ENCODE data around the gene LEPR. TPM values are rescaled to one million over a fixed set of nuclear protein-coding genes. Genes with fewer than 3 reads are reported as not detected.

The LEPR gene
- total and polyA plus RNA-seq, 8 donors = 16.6 to 47.7 (median 34.8) TPM

GRCh38 chr1:65392497-65392896 lies 28.0 kb upstream of the LEPR start:
- Histone ChIP-seq H3K4me3 (no peak overlapping the region), H3K9me3 (no peaks in the 10 kb centered on the region), H3K27me3 (no peaks in the 10 kb centered on the region), H3K36me3 (no peaks in the 10 kb centered on the region), H3K4me1 (no peaks in the 10 kb centered on the region), H3K27ac (no peak overlapping the region)
- no peak for TF ChIP-seq CTCF (IDR thresholded peaks at IDR 0.05)
- intact Hi-C loops (cut with DNase I) = no loop called here
- DNase-seq = peak in 1 of 4 donors; percentile 48
- no peak for ATAC-seq

DNA sequence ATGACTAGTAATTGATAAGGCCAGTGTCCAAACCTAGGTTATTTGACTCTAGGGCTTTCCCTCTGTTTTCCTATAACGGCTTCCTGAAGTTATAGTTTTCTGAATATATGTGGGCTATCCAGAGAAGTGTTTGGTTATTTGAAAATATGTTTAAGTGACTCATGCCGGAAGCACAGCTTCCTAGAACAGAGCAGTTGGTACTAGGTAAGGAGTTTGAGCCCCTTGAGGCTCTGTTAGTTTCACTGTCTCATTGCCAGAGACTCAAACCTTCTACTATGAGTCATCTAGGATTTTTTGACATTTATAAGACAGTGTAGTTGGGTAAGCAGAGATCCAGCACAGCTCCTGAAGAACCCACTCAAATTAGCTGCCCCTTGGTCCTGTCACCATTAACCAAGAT lies 27.1 kb upstream of the LEPR start:
- Histone ChIP-seq H3K4me3 (no peak overlapping the region), H3K27ac (no peak overlapping the region), H3K4me1 (no peaks in the 10 kb centered on the region), H3K36me3 (no peaks in the 10 kb centered on the region), H3K27me3 (no peaks in the 10 kb centered on the region), H3K9me3 (no peaks in the 10 kb centered on the region)
- intact Hi-C loops (cut with DNase I) = no loop called here
- no peak for DNase-seq
- ATAC-seq = peak; percentile 26
- TF ChIP-seq CTCF (IDR thresholded peaks at IDR 0.05) = no peak

GRCh38 chr1:65393928-65394327 lies 26.5 kb upstream of the LEPR start:
- Histone ChIP-seq H3K4me3 (no peak overlapping the region), H3K27me3 (no peaks in the 10 kb centered on the region), H3K9me3 (no peaks in the 10 kb centered on the region), H3K4me1 (no peaks in the 10 kb centered on the region), H3K36me3 (no peaks in the 10 kb centered on the region), H3K27ac (no peak overlapping the region)
- TF ChIP-seq CTCF (IDR thresholded peaks at IDR 0.05) = no peak
- no peak for ATAC-seq
- no peak for DNase-seq
- intact Hi-C loops (cut with DNase I) = no loop called here

GRCh38 chr1:65395887-65396612 lies 24.4 kb upstream of the LEPR start:
- TF ChIP-seq CTCF (IDR thresholded peaks at IDR 0.05) = no peak
- peak; percentile 90 for ATAC-seq
- no peak overlapping the region for H3K4me3 ChIP-seq

DNA sequence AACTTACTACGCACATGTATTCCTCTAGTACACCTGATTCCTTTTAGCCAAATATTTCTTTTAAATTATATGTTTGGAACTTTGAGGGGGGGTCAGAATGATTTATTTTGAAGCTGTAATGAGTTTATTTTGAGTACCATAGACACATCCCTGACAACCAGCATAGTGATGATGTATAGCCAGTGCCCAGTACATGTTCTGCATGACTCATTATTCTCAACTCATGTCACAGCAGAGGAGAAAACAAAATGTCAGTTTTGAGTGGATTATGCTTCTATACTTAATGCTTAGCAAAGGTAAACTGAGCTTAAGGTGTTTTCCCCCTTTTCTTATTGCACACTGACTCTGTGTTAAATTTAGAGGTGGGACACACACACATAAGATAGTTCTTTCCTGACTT lies 22.4 kb upstream of the LEPR start:
- no peaks in the 10 kb centered on the region for H3K36me3 ChIP-seq
- no peak for TF ChIP-seq CTCF (IDR thresholded peaks at IDR 0.05)
- H3K4me3 ChIP-seq = no peak overlapping the region
- no peaks in the 10 kb centered on the region for H3K4me1 ChIP-seq
- DNase-seq (no peak), ATAC-seq (no peak)
- no peak overlapping the region for H3K27ac ChIP-seq
- intact Hi-C loops (cut with DNase I) = no loop called here
- no peaks in the 10 kb centered on the region for H3K9me3 ChIP-seq
- no peaks in the 10 kb centered on the region for H3K27me3 ChIP-seq

More at GRCh38 chr1:65395887-65396612, 24.4 kb upstream of the LEPR start:
- intact Hi-C loops (cut with DNase I) = no loop called here
- peak overlapping the region in 1 of 2 donors; percentile 19 for H3K27ac ChIP-seq
- H3K36me3 ChIP-seq = no peaks in the 10 kb centered on the region
- no peak for DNase-seq
- no peaks in the 10 kb centered on the region for H3K4me1 ChIP-seq
- no peaks in the 10 kb centered on the region for H3K9me3 ChIP-seq
- H3K27me3 ChIP-seq = no peaks in the 10 kb centered on the region

All from left lung (tissue), 10 donors.